HG03139 (cell line): ENCODE results near the gene DIRAS1.
"Not testable (repeated sequence)": the region's sequence is repeated elsewhere in the genome, so short reads cannot be mapped to it uniquely, and the experiment has no call there.

Source experiments
- ATAC-seq: cut with Tn5 transposase; IDR thresholded peaks from one replicate; pipeline ENCODE4 v1.9.1; 2021; ENCODE audit not compliant: unreplicated experiment

DIRAS1 gene

GRCh38 chr19:2714102-2714501 is 7.1 kb downstream of the DIRAS1 start:
- not testable (repeated sequence) for ATAC-seq

- not testable (repeated sequence) for ATAC-seq
Observed at GRCh38 chr19:2713170-2713569, 8.0 kb downstream of the DIRAS1 start.

- no peak for ATAC-seq
Observed at GRCh38 chr19:2711875-2712205, 9.3 kb downstream of the DIRAS1 start.

GRCh38 chr19:2711172-2711874 is 9.8 kb downstream of the DIRAS1 start:
- no peak for ATAC-seq

- ATAC-seq, result no peak
Observed at GRCh38 chr19:2706251-2706650, 14.9 kb downstream of the DIRAS1 start.

GRCh38 chr19:2703691-2704216 is 17.4 kb downstream of the DIRAS1 start:
- ATAC-seq, result no peak

GRCh38 chr19:2703077-2703437 is 18.1 kb downstream of the DIRAS1 start:
- ATAC-seq, result no peak

GRCh38 chr19:2702170-2703076 is 18.7 kb downstream of the DIRAS1 start, which contains the start of gene GNG7:
Gene GNG7, minus strand, starts transcription at chr19:2702694. Its CDS starts 182,006 bp downstream, at chr19:2520688.
- peak; percentile 79 for ATAC-seq

- no peak for ATAC-seq
Observed at GRCh38 chr19:2701361-2702169, 19.6 kb downstream of the DIRAS1 start.

- no peak for ATAC-seq
Observed at GRCh38 chr19:2700660-2701360, 20.4 kb downstream of the DIRAS1 start.

- no peak for ATAC-seq
Observed at GRCh38 chr19:2699413-2700140, 21.6 kb downstream of the DIRAS1 start.

- no peak for ATAC-seq
Observed at GRCh38 chr19:2694196-2694595, 27.0 kb downstream of the DIRAS1 start.

- ATAC-seq, result no peak
Observed at GRCh38 chr19:2693492-2694160, 27.5 kb downstream of the DIRAS1 start.

GRCh38 chr19:2691951-2692350 is 29.2 kb downstream of the DIRAS1 start:
- ATAC-seq, result no peak

GRCh38 chr19:2690856-2691255 is 30.3 kb downstream of the DIRAS1 start:
- ATAC-seq, result no peak

- no peak for ATAC-seq
Observed at GRCh38 chr19:2686360-2686759, 34.8 kb downstream of the DIRAS1 start.

GRCh38 chr19:2685204-2685704 is 35.9 kb downstream of the DIRAS1 start:
- no peak for ATAC-seq

GRCh38 chr19:2683430-2684003 is 37.7 kb downstream of the DIRAS1 start:
- no peak for ATAC-seq

GRCh38 chr19:2680808-2681207 is 40.4 kb downstream of the DIRAS1 start:
- no peak for ATAC-seq
